ENCODE data around the gene ASIP. TPM values are rescaled to one million over a fixed set of nuclear protein-coding genes. Genes with fewer than 3 reads are reported as not detected.

ASIP gene
- total and polyA plus RNA-seq, 2 of the 4 experiments (the other 2 are of a cell fraction): not detected

- Histone ChIP-seq H3K4me1 (ENCODE audit: control insufficient read depth, insufficient read depth, low read length) (no peaks in the 10 kb centered on the region), H4K20me1 (ENCODE audit: insufficient read depth, low read length) (no peaks in the 10 kb centered on the region), H3K9ac (ENCODE audit: low read depth, low read length) (no peak overlapping the region), H2AFZ (replicated peaks; ENCODE audit: low read length, poor library complexity) (no peak overlapping the region), H4K91ac (ENCODE audit: insufficient read depth, low read depth, low read length) (no peak overlapping the region), H3K79me1 (ENCODE audit: low read depth in 1 of 2, low read length in 2 of 2) (no peaks in the 10 kb centered on the region), H4K8ac (ENCODE audit: low read depth in 2 of 2, low read length in 2 of 2) (no peak overlapping the region), H2AK5ac (ENCODE audit: low read depth, low read length) (no peak overlapping the region), H2BK15ac (ENCODE audit: low read depth, low read length) (no peak overlapping the region), H3K36me3 (ENCODE audit: control insufficient read depth, insufficient read depth, low read length) (no peaks in the 10 kb centered on the region), H3K4me3 (ENCODE audit: insufficient read depth, low read depth, low read length) (no peak overlapping the region), H3K23ac (ENCODE audit: low read depth, low read length) (no peak overlapping the region), H4K5ac (ENCODE audit: low read depth, low read length) (no peak overlapping the region), H3K9me3 (ENCODE audit: control insufficient read depth, insufficient read depth, low read length) (peaks cover 4% of the 10 kb centered on the region), H3K9me1 (ENCODE audit: insufficient read depth, low read length) (no peaks in the 10 kb centered on the region), H2BK120ac (ENCODE audit: low read depth, low read length) (no peak overlapping the region), H3K4ac (ENCODE audit: low read depth, low read length) (no peak overlapping the region), H2BK20ac (ENCODE audit: low read depth, low read length) (no peak overlapping the region), H3K18ac (ENCODE audit: low read depth, low read length) (no peak overlapping the region), H3K14ac (replicated peaks; ENCODE audit: low read depth, low read length) (no peak overlapping the region), H2AK9ac (replicated peaks; ENCODE audit: low read depth, low read length, poor library complexity) (no peak overlapping the region), H3K4me2 (ENCODE audit: low read depth, low read length) (no peak overlapping the region), H3K27ac (ENCODE audit: insufficient read depth, low read length) (no peak overlapping the region), H3K27me3 (ENCODE audit: control insufficient read depth, insufficient read depth, low read length) (peaks cover 29% of the 10 kb centered on the region), H2BK5ac (ENCODE audit: low read depth, low read length, poor library complexity, severe bottlenecking) (no peak overlapping the region), H3K56ac (ENCODE audit: extremely low read depth, insufficient read depth, low read length) (no peak overlapping the region)
- DNase-seq: no peak
- TF ChIP-seq FOS (IDR thresholded peaks at IDR 0.05; ENCODE audit: low read depth, low read length): no peak
- TF ChIP-seq, protein P1, sequence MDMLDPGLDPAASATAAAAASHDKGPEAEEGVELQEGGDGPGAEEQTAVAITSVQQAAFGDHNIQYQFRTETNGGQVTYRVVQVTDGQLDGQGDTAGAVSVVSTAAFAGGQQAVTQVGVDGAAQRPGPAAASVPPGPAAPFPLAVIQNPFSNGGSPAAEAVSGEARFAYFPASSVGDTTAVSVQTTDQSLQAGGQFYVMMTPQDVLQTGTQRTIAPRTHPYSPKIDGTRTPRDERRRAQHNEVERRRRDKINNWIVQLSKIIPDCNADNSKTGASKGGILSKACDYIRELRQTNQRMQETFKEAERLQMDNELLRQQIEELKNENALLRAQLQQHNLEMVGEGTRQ (IDR thresholded peaks at IDR 0.05; ENCODE audit: low read depth, low read length): no peak
- TF ChIP-seq RFX5 (IDR thresholded peaks at IDR 0.05; ENCODE audit: low read depth, low read length): no peak
- TF ChIP-seq RAD21 (IDR thresholded peaks at IDR 0.05; ENCODE audit: low read length): no peak
- TF ChIP-seq, protein P2, sequence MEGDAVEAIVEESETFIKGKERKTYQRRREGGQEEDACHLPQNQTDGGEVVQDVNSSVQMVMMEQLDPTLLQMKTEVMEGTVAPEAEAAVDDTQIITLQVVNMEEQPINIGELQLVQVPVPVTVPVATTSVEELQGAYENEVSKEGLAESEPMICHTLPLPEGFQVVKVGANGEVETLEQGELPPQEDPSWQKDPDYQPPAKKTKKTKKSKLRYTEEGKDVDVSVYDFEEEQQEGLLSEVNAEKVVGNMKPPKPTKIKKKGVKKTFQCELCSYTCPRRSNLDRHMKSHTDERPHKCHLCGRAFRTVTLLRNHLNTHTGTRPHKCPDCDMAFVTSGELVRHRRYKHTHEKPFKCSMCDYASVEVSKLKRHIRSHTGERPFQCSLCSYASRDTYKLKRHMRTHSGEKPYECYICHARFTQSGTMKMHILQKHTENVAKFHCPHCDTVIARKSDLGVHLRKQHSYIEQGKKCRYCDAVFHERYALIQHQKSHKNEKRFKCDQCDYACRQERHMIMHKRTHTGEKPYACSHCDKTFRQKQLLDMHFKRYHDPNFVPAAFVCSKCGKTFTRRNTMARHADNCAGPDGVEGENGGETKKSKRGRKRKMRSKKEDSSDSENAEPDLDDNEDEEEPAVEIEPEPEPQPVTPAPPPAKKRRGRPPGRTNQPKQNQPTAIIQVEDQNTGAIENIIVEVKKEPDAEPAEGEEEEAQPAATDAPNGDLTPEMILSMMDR (conservative IDR thresholded peaks at IDR 0.05; ENCODE audit: low read depth, low read length): no peak
- no peak for TF ChIP-seq BHLHE40 (IDR thresholded peaks at IDR 0.05; ENCODE audit: low read depth, low read length)
- no peak for TF ChIP-seq NFE2L2 (IDR thresholded peaks at IDR 0.05; ENCODE audit: low read depth, low read length)
- no peak for TF ChIP-seq ELK1 (IDR thresholded peaks at IDR 0.05; ENCODE audit: borderline replicate concordance, low read depth, low read length)
- TF ChIP-seq SMC3 (IDR thresholded peaks at IDR 0.05; ENCODE audit: low read depth, low read length): no peak
- no peak for TF ChIP-seq POLR2A (IDR thresholded peaks at IDR 0.05; ENCODE audit: low read depth, low read length)
- no peak for TF ChIP-seq MAZ (IDR thresholded peaks at IDR 0.05; ENCODE audit: borderline replicate concordance, low read depth, low read length)
- TF ChIP-seq RCOR1 (IDR thresholded peaks at IDR 0.05; ENCODE audit: insufficient replicate concordance, low read length): no peak
- no peak for TF ChIP-seq CHD1 (IDR thresholded peaks at IDR 0.05; ENCODE audit: low read depth, low read length)
- no peak for TF ChIP-seq MAFK (IDR thresholded peaks at IDR 0.05; ENCODE audit: low read depth, low read length)
- no peak for TF ChIP-seq MXI1 (IDR thresholded peaks at IDR 0.05; ENCODE audit: borderline replicate concordance, low read depth, low read length)
- TF ChIP-seq CEBPB (IDR thresholded peaks at IDR 0.05; ENCODE audit: low read depth, low read length): no peak
- in situ Hi-C loops (cut with MboI; ENCODE audit: low sequenced_read_pairs): no loop called here
- dilution Hi-C loops (cut with HindIII; ENCODE audit: low sequenced_read_pairs, unreplicated experiment): no loop called here
- ChIA-PET CTCF (interaction anchor here (0.7 kb wide), 1 partner anchor 22 kb away, joined by 4 read pairs; no protein-coding TSS in a partner anchor), POLR2A (ENCODE audit: unreplicated experiment) (no interaction called here)
- no TSS peak for BruUV-seq (replicated peaks)
- intact Hi-C loops (cut with micrococcal nuclease): no loop called here
- no CpG with 5 or more reads among the region's 2 CpGs for whole genome bisulfite sequencing, 2 experiments (ENCODE audit: extremely low coverage in 2 of 2, insufficient read length in 1 of 2)
- ATAC-seq (ENCODE audit: low read depth): no peak
These were observed 3.3 kb upstream of the ASIP start for GRCh38 chr20:34237942-34238341.
